ENCODE results near the gene BNIP3.

DNA sequence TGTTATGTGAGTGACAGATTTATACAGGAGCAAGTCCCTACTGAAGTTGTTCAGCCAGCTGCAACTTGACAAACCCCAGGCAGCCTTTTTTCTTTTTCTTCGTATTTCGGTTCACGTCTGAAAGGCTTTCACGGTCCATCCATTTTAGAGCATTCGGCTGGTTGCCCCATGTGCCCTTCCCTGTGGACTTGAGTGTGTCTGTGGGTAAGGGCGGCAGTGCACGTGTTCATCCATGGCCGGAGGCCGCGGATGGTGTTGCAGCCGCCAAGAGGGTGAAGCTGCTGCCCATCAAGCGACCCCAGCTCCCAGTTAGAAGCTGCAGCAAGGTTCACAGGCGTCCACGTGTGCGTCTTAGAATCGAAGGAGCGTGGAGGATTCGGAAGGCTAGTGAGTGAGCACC, 45.0 kb downstream of the BNIP3 start:
- TF ChIP-seq JUN (CRISPR knock-in tag; IDR thresholded peaks at IDR 0.05) (no peak), RFX5 (IDR thresholded peaks at IDR 0.05; ENCODE audit: low read depth, low read length) (no peak), NFIC (IDR thresholded peaks at IDR 0.05; ENCODE audit: low read length) (no peak), EZH2 (conservative IDR thresholded peaks at IDR 0.05; ENCODE audit: low read depth, low read length) (no peak), TAF1 (CRISPR knock-in tag; IDR thresholded peaks at IDR 0.05) (no peak), POLR2A (IDR thresholded peaks at IDR 0.05; ENCODE audit: insufficient read depth in 1 of 2, low read depth in 2 of 2, low read length in 2 of 2) (no peak)

Data from HepG2 (cell line).